Neural progenitor cell (in vitro differentiated cells): Measurements from ENCODE around the gene LSM3. TPM values are rescaled to one million over a fixed set of nuclear protein-coding genes. Genes with fewer than 3 reads are reported as not detected.
A peak's percentile ranks its signal among the peaks of the same experiment; 100 is the strongest.
"Not testable (repeated sequence)": the region's sequence is repeated elsewhere in the genome, so short reads cannot be mapped to it uniquely, and the experiment has no call there.

ENCODE experiments used
- DNase-seq: peaks from one replicate; pipeline ENCODE4 v3.0.0-alpha.2; 2016; ENCODE audit warnings: low spot score
- H2AFZ ChIP-seq: fragments of 200-600 bp; sonication (generic); replicated peaks from 2 replicates; pipeline ENCODE4 v1.6.1; 2016; ENCODE audit warnings: antibody characterized with exemption
- H3F3A ChIP-seq: fragments of 200-600 bp; sonication (generic); 2 replicates; pipeline ENCODE4 v1.6.1; 2016; ENCODE audit warnings: antibody characterized with exemption, low read depth
- H3K27ac ChIP-seq: fragments of 200-600 bp; sonication (generic); 2 replicates; pipeline ENCODE4 v1.5.1; 2016; ENCODE audit warnings: mild to moderate bottlenecking
- H3K27me3 ChIP-seq: fragments of 200-600 bp; sonication (generic); 2 replicates; pipeline ENCODE4 v1.6.1; 2016; ENCODE audit warnings: mild to moderate bottlenecking, moderate library complexity
- H3K36me3 ChIP-seq: fragments of 200-600 bp; sonication (generic); 2 replicates; pipeline ENCODE4 v1.5.1; 2016
- H3K4me1 ChIP-seq: fragments of 200-600 bp; sonication (generic); 2 replicates; pipeline ENCODE4 v1.6.1; 2016; ENCODE audit warnings: mixed run types
- H3K4me2 ChIP-seq: fragments of 200-600 bp; sonication (generic); 2 replicates; pipeline ENCODE4 v1.6.1; 2016
- H3K4me3 ChIP-seq: fragments of 200-600 bp; sonication (generic); 2 replicates; pipeline ENCODE4 v1.5.1; 2016
- H3K79me2 ChIP-seq: fragments of 200-600 bp; sonication (generic); 2 replicates; pipeline ENCODE4 v1.6.1; 2016; ENCODE audit warnings: low read depth
- H3K9ac ChIP-seq: fragments of 200-600 bp; sonication (generic); 2 replicates; pipeline ENCODE4 v1.6.1; 2016
- H3K9me3 ChIP-seq: fragments of 200-600 bp; sonication (generic); 2 replicates; pipeline ENCODE4 v1.5.1; 2016; ENCODE audit warnings: low read depth
- H4K20me1 ChIP-seq: fragments of 200-600 bp; sonication (generic); 2 replicates; pipeline ENCODE4 v1.6.1; 2016; ENCODE audit warnings: low read depth
- H3K27ac Mint-ChIP-seq: 3 replicates; pipeline ENCODE4 v1.8.0; 2021; ENCODE audit warnings: mixed read lengths
- H3K27me3 Mint-ChIP-seq: 2 replicates; pipeline ENCODE4 v1.8.0; 2022; ENCODE audit warnings: low read depth, mild to moderate bottlenecking, inconsistent platforms, moderate library complexity, mixed read lengths; ENCODE audit not compliant: insufficient read depth
- H3K36me3 Mint-ChIP-seq: 3 replicates; pipeline ENCODE4 v1.8.0; 2021; ENCODE audit warnings: mixed read lengths
- H3K4me1 Mint-ChIP-seq: 3 replicates; pipeline ENCODE4 v1.8.0; 2021; ENCODE audit warnings: mixed read lengths
- H3K4me3 Mint-ChIP-seq: 3 replicates; pipeline ENCODE4 v1.8.0; 2021; ENCODE audit warnings: mild to moderate bottlenecking, moderate library complexity, mixed read lengths
- H3K9me3 Mint-ChIP-seq: 3 replicates; pipeline ENCODE4 v1.8.0; 2020; ENCODE audit warnings: mixed read lengths
- CTCF ChIP-seq: fragments of 200-600 bp; sonication (generic); IDR thresholded peaks from 2 replicates; pipeline ENCODE4 v1.5.1; 2017; ENCODE audit warnings: antibody characterized with exemption, mild to moderate bottlenecking
- EZH2 ChIP-seq: fragments of 200-600 bp; sonication (generic); IDR thresholded peaks from 2 replicates; pipeline ENCODE4 v1.6.1; 2017; ENCODE audit warnings: antibody characterized with exemption, mild to moderate bottlenecking, moderate library complexity
- EZH2phosphoT487 ChIP-seq: fragments of 200-600 bp; sonication (generic); IDR thresholded peaks from 2 replicates; pipeline ENCODE4 v1.6.1; 2017; ENCODE audit warnings: antibody characterized with exemption
- total RNA-seq: library from RNA; depleted of rRNA; stranded (reverse); fragments of >200 nt; gene quantifications from 2 replicates; pipeline ENCODE4 v1.2.3, GENCODE V29; 2015; ENCODE audit warnings: low replicate concordance

The LSM3 gene
- total RNA-seq, 1 donor from 2014 or later = 36.2 TPM

DNA sequence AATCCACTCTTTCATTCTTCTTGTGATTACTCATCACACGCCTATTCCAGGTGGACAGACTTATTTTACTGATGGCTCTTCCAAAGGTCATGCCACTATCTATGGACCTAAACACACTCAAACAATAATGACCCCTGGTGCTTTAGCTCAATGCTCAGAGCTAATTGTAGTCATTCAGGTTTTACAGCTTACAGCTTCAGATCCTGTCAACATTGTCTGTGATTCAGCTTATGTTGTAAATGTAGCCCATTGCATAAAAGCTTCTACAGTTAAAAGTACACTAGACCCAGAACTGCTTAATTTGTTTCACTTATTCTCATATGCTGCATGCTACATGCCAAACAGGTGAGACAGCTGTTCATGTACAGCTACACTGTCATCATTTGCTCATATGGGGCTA is 49.2 kb downstream of the LSM3 start:
- Histone ChIP-seq H4K20me1 (no peaks in the 10 kb centered on the region), H3K4me2 (no peak overlapping the region), H3K79me2 (no peaks in the 10 kb centered on the region), H3K4me1 (peaks cover 6% of the 10 kb centered on the region), H3K27ac (no peak overlapping the region), H3K36me3 (no peaks in the 10 kb centered on the region), H3K27me3 (no peaks in the 10 kb centered on the region), H3K9me3 (no peaks in the 10 kb centered on the region), H3K4me3 (no peak overlapping the region), H3K9ac (no peak overlapping the region), H3F3A (no peaks in the 10 kb centered on the region), H2AFZ (no peak overlapping the region)
- no peak overlapping the region for H3K4me3 Mint-ChIP-seq
- peaks cover 7% of the 10 kb centered on the region for H3K27me3 Mint-ChIP-seq
- H3K27ac Mint-ChIP-seq = no peak overlapping the region
- TF ChIP-seq EZH2 (no peak), EZH2phosphoT487 (no peak), CTCF (no peak)
- peaks cover 12% of the 10 kb centered on the region for H3K4me1 Mint-ChIP-seq
- no peak for DNase-seq
- no peaks in the 10 kb centered on the region for H3K36me3 Mint-ChIP-seq
- H3K9me3 Mint-ChIP-seq = peaks cover 3% of the 10 kb centered on the region

DNA sequence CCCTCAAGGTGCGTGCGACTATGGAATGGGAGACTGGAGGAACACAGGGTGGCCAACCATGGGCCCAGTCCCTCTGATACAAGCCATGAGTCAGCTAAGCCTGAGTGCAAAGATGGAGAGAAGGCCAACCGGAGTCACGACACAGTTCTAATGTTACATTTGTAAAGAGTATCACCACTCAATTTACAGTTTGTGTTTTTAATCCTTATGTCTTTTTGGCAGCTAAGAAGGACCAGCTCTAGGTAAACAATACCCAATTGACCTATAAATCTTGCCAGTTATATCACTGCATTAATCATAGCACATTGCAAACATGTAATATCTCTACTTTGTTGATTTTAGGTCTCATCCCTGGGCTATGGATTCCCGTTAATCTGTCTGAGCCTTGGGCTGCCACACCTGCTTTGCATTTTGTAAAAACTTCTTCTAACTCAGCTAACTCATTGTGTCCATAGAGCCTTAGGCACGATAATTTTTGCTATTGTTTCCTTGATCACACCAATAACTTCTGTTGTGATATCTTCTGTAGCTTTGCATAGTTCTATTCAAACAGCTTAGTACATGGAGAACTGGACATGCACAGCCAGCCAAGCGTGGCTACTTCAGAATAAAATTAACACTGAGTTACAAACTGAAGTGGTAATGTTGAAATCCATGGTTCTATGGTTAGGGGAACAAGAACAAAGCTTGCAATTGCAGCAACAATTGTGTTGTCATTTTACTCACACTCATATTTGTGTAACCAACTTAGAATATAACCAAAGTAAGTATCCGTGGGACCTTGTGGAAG is 50.3 kb downstream of the LSM3 start:
- H3K9me3 ChIP-seq = no peaks in the 10 kb centered on the region
- H4K20me1 ChIP-seq = no peaks in the 10 kb centered on the region
- no peak overlapping the region for H3K27ac ChIP-seq
- peaks cover 6% of the 10 kb centered on the region for H3K4me1 ChIP-seq
- no peaks in the 10 kb centered on the region for H3K27me3 ChIP-seq
- peaks cover 7% of the 10 kb centered on the region for H3K27me3 Mint-ChIP-seq
- no peaks in the 10 kb centered on the region for H3K36me3 Mint-ChIP-seq
- no peak overlapping the region for H2AFZ ChIP-seq
- no peak overlapping the region for H3K4me3 ChIP-seq
- no peak overlapping the region for H3K4me3 Mint-ChIP-seq
- H3K4me2 ChIP-seq = no peak overlapping the region
- DNase-seq = no peak
- H3K9ac ChIP-seq = no peak overlapping the region
- H3K36me3 ChIP-seq = no peaks in the 10 kb centered on the region
- no peak overlapping the region for H3K27ac Mint-ChIP-seq
- H3K79me2 ChIP-seq = no peaks in the 10 kb centered on the region
- no peaks in the 10 kb centered on the region for H3F3A ChIP-seq
- H3K9me3 Mint-ChIP-seq = peaks cover 6% of the 10 kb centered on the region
- TF ChIP-seq EZH2phosphoT487 (no peak), EZH2 (no peak), CTCF (no peak)
- peaks cover 12% of the 10 kb centered on the region for H3K4me1 Mint-ChIP-seq

GRCh38 chr3:14229695-14230094 is 51.1 kb downstream of the LSM3 start:
- H3K27me3 ChIP-seq, H3K4me3 ChIP-seq, H3K9me3 ChIP-seq, H3K4me1 ChIP-seq, H2AFZ ChIP-seq, H3K27ac ChIP-seq, H3K36me3 Mint-ChIP-seq, H3K79me2 ChIP-seq, H4K20me1 ChIP-seq, H3K27me3 Mint-ChIP-seq, H3F3A ChIP-seq, H3K27ac Mint-ChIP-seq, DNase-seq, H3K36me3 ChIP-seq, H3K4me3 Mint-ChIP-seq, H3K9ac ChIP-seq, H3K4me2 ChIP-seq: not testable (repeated sequence)
- Mint-ChIP-seq H3K9me3 (peaks cover 14% of the 10 kb centered on the region), H3K4me1 (peaks cover 12% of the 10 kb centered on the region)

GRCh38 chr3:14230729-14231128 is 52.1 kb downstream of the LSM3 start:
- Histone ChIP-seq H3K79me2 (no peaks in the 10 kb centered on the region), H3K9ac (no peak overlapping the region), H3K4me3 (no peak overlapping the region), H3K9me3 (no peaks in the 10 kb centered on the region), H3F3A (no peaks in the 10 kb centered on the region), H3K36me3 (no peaks in the 10 kb centered on the region), H2AFZ (no peak overlapping the region), H3K4me2 (no peak overlapping the region), H3K27me3 (no peaks in the 10 kb centered on the region), H3K27ac (no peak overlapping the region), H3K4me1 (peaks cover 6% of the 10 kb centered on the region), H4K20me1 (no peaks in the 10 kb centered on the region)
- Mint-ChIP-seq H3K4me1 (peaks cover 9% of the 10 kb centered on the region), H3K4me3 (no peak overlapping the region), H3K27me3 (peaks cover 14% of the 10 kb centered on the region), H3K27ac (peak overlapping the region; percentile 2), H3K36me3 (no peaks in the 10 kb centered on the region), H3K9me3 (peaks cover 14% of the 10 kb centered on the region)
- no peak for DNase-seq
- TF ChIP-seq CTCF (no peak), EZH2 (no peak), EZH2phosphoT487 (no peak)
